Stimulated activated CD4-positive, alpha-beta T cell treated with anti-CD3 and anti-CD28 coated beads, Interleukin-2, amount 100 ng/mL, for 24 hours (primary cell): ENCODE results near the gene C9orf78.

Source experiments
- DNase-seq, 2 donors: peaks; one replicate each; pipeline ENCODE4 v3.0.0-alpha.2; 2020

Gene C9orf78

DNA sequence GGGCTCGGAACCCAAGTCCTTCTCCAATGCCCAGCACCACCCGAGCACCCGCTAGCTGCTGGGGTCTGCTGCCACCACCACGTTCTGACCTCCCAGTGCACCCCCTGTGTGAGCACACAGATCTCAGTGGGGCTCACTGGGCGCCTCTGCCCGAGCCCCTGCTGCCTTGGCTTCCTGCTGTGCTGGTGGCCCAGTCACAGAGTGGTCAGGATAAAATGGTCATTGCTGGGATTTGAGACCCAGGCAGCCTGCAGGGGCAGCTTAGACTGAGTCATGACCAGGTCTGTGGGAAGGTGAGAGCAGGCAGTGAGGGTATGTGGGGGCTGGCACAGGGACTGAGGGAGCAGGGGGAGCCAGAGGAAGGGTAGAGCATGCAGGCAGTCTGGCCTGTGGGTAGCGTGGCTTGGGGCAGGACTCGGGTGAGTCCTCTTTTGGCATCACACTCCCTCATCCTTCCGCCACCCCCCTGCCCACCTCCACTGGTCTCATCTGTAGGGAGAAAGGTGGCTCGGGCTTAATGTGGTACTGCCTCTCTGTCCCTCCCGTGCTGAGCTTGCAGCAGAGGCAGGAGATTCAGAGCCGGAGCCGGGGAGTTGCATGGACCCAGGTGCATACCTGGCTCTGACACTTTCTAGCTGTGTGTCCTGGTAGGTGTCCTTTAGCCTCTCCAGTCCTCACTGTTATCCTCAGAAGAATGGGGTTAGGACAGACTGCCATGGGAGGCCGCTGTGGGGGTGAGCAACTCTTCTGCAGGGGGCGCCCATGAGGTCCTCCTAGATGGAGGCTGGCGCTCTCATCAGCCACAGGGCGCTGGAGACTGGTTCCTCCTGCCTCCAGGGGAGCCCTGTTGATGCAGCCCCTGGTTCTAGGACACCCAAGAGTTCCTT, 32.3 kb upstream of the C9orf78 start:
- peak; percentile 34 to 49 for DNase-seq

GRCh38 chr9:129866394-129867135, 31.5 kb upstream of the C9orf78 start:
- peak in 1 of 2 donors; percentile 50 for DNase-seq

- DNase-seq = no peak
Measured at GRCh38 chr9:129865668-129866320, 30.7 kb upstream of the C9orf78 start.

DNA sequence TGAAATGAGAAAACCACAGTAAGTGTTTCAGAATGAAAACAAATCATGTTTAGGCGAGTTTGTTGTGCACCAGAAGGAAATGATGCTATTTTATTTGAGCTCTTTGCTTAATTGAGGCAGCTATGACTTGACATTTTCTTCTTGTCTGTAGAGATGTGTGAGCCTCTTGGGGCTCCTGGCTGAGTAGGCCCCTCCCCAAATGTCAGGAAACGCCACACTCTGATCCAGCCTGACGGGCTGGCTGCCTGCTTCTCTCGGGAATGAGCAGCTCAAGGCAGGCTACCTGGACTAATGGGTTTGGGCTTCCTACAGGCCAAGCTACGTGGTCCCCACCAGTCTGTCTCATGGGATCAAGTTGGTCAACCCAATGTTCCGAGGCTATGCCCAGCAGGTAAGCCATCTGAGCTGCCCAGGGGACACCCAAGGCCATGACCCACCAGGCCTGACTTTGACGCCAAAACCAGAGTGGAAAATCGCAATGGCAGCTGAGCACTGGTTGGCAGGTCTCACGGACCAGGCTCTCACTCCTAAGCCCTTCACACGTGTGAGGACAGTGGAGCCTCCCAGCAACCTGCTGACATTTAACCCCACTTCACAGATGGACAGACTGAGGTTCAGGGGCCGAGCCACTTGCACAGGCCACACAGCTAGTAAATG, 30.0 kb upstream of the C9orf78 start:
- no peak for DNase-seq

- peak; percentile 65 to 69 for DNase-seq
Measured at GRCh38 chr9:129863059-129863690, 28.1 kb upstream of the C9orf78 start.

- DNase-seq = no peak
Measured at GRCh38 chr9:129861447-129861827, 26.4 kb upstream of the C9orf78 start.

DNA sequence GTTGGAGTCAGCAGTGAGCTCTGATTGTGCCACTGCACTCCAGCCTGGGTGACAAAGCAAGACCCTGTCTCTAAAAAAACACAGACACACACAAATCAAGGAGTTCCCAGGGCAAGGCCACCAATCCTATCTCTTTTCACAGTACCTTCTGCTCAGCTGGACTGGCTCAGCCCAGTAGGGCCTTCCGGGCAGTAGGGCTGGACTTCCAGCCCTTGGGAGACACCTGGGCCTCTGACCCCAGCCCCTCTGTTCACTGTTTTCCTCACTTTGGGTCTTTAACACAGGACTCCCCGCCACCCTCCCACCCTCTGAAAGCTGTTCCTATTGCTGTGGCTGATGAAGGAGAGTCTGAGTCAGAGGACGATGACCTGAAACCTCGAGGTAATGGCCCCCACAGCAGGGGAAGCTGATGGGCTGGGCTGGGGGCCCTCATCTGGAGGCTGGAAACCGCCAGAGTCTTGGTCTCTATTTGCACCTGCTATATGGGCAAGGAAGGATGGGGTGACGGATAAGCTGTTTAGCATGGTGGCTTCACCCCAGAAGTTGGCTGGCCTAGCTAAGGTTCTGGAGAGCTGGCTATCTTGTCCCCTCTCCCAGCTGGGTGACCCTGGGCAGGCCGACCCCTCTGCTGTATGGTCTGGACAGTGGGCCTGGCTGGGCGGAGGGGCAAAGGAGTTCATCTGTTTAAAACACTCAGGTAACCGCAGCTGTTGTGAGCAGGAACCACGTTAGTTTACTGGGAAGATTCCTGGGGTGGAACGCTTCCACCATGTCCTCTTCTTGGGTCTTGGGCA, 25.8 kb upstream of the C9orf78 start:
- no peak for DNase-seq

DNA sequence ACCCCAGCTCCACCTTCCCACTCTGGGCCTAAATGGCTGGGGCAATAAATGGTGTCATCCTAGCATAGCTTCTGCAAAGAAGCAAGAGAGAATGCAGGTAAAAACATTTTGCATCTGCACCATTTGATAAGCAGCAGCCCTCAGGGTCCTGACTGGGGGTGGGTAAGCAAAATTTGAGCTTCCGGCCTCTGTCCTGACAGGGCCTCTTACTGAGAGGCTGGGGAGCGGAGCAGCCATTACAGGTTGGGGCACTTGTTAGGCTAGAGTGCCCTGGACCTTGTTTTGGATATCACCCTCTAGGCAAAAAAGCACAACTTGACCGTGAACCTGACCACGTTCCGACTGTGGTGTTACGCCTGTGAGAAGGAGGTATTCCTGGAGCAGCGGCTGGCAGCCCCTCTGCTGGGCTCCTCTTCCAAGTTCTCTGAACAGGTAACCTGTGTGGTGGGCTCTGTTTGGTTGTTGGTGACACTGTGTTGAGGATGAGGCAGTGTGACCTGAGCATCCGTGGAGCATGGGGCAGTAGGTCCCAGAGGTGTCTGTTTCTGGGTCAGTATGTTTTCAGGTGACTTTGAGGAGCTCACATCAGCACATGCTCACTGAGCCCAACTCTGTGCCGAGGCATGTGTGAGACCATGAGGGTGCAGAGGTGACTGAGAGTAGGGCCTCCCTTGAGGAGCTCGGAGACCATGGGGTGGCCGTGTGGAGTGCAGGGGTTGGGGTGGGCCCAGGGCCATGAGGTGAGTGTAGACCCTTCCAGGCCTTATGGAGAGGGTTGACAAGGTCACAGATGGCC, 23.3 kb upstream of the C9orf78 start:
- DNase-seq = no peak

GRCh38 chr9:129857207-129857606, 22.1 kb upstream of the C9orf78 start:
- DNase-seq = no peak

GRCh38 chr9:129854588-129855110, 19.6 kb upstream of the C9orf78 start:
- no peak for DNase-seq

DNA sequence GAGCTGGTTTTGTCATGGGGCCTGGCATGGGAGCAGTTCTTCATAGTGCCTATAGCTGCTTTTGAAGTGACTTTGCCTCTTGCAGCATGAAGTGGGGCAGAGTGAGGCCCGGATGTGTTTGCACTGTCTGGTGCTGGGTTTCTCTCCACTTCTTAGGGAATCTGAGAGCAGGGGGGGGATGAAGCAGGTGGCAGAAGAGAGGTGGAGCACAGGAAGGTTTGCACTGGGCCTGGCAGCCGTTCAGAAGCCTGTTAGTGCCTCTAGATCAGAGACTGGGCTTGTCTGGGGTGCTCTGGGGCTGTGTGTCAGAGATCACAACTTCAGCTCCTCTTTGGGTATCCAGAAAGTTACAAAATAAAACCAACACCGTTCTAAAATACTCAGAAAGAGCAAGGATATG, 18.5 kb upstream of the C9orf78 start:
- no peak for DNase-seq

GRCh38 chr9:129852579-129852978, 17.5 kb upstream of the C9orf78 start:
- no peak for DNase-seq

DNA sequence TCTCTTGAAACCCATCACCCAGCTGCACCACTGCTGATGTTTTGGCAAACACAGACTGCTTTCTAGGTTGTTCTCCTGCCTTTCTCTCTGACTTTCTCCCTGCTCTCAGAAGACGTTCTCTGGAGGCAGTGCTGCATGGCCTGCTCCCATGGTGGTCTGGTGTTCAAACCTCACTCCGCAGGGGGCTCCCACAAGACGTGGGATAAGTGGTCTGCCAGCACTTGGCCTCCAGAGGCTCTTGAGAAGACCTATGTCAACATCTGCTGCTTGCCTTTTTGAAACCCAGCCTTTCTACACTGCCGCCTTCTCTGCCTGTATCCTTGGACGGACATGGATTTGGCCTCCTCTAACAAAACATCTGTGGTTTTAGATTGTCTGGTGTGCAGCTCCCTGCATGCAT, 16.7 kb upstream of the C9orf78 start:
- DNase-seq = no peak

- no peak for DNase-seq
Measured at GRCh38 chr9:129850821-129851550, 15.9 kb upstream of the C9orf78 start.

DNA sequence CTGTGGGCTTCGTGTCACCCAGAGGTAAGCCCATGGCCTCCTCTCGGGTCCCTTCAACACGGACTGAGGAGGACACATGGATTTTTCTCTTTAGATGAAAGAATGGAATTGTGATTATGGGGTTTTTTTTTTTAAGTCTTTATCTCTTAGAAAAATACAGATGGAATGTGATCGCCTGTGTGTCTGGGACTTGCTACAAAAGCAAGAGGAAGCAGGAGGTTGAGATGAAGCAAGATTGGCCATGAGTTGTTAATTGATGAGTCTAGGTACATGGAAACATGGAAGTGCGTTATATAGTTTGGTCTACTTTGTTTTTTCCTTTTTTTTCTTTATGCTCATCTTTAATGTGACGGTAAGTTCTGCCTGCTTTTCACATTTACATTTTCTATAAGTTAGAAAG, 14.8 kb upstream of the C9orf78 start:
- no peak for DNase-seq

GRCh38 chr9:129848712-129849441, 13.8 kb upstream of the C9orf78 start:
- DNase-seq = no peak

- no peak for DNase-seq
Measured at GRCh38 chr9:129845373-129845772, 10.3 kb upstream of the C9orf78 start.

DNA sequence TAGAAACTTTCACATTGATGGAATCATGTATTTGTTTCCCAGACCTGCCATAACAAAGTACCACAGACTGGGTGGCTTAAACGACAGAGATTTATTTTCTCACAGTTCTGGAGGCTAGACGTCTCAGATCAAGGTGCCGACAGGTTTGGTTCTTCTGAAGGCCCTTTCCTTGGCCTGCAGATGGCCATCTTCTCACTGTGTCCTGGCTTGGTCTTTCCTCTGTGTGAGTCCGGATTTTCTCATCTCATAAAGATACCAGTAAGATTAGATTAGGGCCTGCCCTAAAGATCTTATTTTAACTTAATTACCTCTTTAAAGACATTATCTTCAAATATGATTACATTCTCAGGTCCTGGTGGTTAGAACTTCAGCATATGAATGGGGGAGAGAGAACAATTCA, 6.0 kb upstream of the C9orf78 start:
- DNase-seq = no peak

DNA sequence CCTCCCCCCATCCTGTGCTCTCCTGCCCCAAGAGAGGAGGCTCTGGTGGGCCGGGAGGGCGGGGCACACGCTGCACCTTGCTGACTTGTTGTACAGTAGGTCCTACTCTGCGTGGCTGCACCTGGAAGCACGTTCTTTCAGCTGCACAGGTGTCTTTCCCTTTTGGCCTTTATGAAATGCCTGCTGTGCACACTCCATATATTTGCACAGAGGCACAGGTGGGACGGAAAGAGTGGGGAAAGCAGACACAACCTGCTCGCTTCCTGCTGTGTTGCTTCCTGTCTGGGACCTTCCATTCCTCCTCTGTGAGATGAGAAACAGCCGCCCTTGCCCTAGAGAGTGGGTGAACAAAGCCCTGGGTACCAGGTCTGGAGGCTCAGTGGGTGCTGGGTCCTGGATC, 5.0 kb upstream of the C9orf78 start:
- DNase-seq = peak in 1 of 2 donors; percentile 18
